Left hindlimb (tissue), 1 donor: ENCODE measurements around the gene MRC2.

Experiments used
- DNase-seq: peaks from one replicate; pipeline ENCODE4 v3.0.0-alpha.2; 2018

MRC2 gene

DNA sequence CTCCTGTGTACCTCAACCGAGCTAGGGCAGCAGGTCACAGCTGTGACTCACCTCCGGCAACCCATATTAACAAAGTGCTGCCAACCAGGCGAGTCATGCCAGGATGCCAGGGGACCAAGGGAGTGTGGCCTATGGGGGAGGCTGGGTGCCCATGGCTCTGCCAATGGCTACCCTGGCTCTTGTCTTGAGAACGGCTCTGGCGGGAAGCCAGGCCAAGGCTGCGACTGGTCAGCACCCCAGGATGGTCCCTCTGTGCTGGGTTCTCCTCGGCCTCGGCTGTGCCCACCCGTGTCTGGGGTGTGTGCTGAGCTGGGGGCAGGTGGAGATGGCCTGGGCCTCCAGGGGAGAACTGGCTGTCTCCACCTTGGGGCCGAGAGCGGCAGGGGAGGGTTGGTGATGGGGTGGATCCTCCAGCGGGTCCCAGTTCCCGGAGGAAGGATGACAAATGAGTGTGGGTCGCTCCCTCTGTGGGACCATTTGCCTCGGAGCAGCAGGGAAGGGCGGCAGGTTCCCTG lies 75.8 kb downstream of the MRC2 start:
- no peak for DNase-seq

DNA sequence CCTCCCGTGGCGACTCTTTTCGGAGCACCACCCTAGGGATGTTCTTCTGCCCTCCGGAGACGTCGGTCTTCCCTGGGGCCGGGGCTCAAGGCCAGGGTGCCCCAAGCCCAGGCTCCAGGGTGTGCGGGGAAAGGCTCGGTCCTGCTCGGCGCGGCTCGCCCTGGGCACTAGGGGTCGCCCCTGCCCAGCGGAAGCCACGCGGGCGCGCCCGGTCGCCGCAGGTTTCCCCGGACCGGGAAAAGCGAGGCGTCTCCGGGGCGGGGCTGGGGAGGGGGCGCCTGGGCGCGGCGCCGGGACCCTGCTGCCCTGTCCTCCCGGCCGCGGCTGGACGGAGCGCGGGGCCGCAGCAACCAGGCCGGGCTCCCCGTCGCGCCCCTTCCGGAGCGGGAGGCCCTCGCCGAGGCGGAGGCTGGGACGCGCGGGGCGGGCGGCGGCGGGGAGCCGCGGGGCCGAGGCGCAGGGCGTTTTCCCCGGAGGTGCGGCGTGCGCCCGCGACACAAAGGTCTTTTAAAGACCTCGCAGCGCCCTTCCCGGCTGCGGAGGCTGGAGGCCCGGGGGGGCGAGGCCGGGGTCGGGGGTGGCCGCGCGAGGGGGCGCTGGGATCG lies 76.4 kb downstream of the MRC2 start:
- DNase-seq: peak; percentile 86

DNA sequence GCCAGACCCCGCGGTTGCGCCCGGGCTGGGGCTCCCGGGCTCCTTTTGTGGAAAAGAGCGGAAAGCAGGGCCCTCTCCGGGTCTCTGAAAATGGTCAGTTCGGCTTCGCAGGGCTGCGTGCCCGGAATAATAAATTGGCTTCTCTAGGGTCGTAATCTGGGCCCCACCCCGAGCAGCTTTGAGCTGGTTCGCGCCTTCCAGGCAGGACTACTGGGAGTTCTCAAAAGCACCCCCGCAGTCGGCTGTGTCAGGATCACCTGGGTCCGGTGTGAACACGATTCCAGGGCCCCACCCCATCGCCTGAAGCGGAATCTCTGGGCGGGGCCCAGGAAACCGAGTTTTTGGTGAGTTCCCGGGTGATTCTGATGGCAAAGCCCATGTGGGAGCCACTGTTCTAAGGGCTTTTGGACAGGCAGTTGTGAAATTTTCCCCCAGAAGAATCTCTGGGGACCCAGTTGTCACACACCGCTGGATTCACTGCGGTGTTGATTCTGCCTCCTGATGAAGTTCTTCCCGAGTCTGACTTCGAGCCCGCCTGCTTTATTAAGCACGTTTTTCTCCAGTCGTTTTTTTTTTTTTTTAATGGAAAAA lies 77.0 kb downstream of the MRC2 start:
- no peak for DNase-seq

DNA sequence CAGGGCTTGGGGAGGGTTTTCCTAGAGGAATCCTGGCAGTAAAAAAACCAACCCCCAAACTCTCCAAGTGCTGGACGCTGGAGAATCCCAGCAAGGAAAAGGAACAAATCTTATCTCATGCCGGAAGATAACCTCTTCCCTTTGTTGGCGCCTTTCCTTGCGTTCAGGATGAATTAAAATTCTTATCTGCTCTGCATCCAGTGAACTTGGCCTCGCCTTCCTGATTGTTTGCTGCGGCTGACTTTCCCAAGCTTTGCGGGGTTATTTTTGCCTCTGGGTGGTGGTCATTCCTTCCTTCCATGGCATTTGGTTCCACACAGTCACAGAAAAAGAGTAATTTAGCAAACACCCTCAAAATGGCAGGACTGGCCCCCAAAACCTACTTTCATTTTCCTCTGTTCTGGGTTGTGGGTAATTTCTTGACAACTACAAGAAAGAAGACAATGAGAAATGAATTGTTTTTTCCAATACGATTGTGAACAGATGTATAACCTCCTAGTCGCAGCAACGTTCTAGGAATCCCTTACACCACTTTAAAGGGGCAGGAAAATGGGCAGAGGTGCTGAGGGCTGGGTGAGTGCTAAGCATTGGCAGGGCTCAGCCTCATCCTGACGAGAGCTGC lies 77.8 kb downstream of the MRC2 start:
- no peak for DNase-seq

DNA sequence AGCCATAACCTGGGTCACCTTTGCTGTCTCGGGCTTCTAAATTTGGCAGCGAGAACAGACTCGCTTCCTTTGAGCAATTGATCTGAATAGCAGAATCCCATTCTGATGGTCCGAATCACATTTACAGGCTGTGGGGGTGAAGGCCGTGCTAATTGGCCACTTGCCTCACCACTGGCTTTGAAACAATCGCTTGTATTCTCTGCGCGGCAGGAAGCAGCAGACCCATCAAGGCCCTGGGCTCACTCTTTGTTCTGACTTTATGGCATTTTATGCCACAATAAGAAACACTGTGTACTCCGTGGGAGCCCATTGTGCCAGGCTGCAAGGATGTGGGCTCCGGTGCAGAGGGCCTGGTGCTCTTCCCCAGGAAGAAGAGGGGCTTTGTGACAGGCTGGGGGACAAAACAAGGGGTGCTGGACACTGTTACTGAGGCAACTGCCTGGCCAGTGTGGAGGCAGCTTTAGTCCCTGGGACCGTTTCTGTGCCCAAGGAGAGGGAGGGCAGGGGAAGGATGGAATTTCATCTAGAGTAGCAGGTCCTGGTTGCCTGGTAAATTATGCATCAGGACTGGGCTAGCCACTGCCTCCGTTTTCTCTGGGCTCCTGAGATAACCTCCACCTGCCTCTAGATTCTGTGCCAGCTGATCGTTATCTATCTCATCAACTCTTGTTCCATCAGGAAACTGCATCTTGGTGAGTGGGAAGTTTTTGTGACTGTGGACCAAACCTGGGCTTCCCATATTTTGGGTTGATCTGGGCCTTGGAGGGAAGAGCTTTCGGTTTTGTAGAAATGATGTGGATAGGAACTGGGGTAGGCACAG lies 78.5 kb downstream of the MRC2 start:
- DNase-seq: no peak

DNA sequence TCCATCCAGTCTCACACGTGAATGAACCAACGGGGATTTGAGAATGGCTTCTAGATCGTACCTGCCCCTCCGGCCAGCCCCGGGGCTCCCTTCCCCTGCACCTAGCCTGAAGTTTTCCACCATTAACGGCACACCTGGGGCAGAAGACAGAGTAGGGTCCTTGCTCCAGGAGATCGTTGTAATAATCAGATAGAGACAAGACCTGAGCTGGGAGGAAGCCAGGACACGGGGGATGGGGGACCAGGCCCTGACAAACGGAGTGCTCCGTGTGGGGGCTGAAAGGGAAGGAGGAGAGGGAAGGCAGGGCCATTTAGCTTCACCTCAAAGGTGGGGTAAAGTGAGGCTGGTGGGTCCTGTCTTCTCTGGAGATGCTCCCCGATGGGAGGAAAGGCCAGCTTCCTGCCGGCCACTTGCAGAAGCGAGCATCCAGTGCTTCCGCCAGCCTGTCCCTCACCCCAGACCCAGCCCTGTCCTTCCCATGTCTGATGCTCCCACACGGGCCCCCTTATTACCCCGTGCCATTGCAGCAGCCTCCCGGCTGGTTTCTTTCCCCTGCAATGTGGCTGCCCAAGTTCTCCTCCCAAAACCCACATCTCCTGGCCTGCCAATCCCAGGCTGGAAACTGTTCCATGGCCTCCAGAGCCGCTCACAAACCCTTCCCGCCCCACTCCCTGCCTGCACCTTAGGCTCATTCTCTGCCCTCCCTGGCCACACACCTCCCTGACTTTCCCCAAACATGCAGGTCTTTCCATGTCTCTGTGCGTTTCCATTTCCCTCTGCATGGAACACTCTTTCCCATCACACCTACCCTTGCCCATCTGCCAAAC lies 79.3 kb downstream of the MRC2 start:
- no peak for DNase-seq

DNA sequence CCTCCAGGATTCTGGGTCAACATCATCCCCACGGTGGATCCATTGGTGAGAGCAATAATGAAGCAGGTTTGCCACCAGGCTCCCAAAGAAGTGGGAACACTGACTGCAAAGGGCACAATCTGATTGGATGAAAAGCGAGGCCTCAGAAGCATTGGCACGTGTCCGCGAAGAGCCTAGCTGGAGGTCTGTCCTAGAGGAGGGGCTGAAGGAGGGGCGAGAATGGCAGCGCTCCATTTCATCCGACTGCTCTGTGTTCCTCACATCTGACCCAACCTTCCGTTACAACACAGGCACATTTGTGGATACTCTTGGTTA lies 79.9 kb downstream of the MRC2 start:
- no peak for DNase-seq

DNA sequence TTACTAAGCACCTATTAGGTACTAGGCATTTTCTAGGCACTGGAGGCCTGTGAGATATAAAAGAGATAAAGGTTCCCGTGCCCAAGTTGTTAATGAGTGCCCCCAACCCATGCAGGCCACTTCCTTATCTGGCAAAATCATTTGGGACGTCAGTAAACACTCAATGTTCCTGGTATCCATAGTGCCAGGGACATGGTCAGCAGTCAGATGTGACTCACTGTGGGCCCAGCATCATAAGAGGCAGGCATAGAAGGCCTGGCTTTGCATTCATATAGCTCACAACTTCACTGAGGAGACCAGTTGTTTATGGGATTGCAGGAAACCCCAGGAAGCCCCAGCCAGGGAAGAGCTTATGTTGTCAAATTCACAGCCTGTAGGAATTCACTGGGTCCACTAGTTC lies 81.1 kb downstream of the MRC2 start:
- no peak for DNase-seq

DNA sequence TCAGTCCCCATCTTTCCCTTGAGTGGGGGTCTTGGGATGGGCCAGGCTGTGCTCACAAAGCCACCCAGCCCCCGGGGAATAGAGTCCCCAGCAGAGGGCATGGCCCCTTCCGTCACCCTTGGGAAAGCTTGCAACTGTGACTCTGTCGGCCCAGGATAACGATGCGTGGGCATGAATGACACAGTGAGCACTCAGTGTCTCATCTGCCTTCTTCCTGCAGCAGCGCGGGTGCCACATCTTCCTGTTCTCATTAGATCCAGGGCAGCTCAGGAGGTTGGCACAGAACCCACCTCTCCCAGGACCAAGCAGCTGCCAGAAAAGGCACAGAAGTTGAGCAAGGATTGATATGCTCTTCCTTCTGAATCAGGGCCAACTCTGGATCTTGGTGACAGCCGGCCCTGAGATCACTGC lies 84.7 kb downstream of the MRC2 start:
- DNase-seq: no peak

DNA sequence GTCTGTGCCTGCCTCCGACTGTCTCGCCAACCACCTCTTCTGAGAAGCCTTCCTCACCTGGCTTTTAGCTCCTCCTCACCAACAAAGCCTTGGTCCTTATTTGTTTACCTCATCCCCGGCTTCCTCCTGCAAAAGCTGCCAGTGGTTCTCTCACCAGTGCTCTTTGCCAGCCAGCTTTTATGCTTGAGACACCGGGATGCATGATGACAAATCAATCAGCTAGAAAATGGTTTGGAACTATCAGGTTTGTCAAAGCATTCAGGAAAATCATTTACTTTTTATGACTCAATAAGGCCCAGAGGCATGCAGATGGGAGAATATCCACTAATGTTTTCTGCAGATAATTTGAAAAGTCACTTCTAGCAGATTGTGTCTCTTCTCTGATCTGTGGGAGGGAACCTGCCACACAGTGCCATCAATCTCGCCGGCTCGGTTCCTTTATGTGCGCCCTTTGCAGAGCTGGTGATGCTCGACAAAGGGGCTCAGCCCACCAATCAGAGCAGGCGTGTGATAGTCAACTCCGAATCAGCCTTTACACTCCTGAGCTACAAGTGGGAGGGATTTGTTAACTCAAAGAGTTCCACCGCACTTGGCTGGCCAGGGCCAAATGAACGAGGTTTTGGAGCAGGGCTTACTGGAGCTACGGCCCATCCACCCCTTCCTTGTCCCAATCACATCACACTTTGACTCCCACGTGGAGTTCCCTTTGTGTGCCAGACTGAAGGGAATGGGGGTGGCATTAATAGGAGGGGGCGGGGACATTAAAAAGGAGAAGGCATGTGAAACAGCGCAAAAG lies 85.8 kb downstream of the MRC2 start:
- DNase-seq: peak; percentile 78

DNA sequence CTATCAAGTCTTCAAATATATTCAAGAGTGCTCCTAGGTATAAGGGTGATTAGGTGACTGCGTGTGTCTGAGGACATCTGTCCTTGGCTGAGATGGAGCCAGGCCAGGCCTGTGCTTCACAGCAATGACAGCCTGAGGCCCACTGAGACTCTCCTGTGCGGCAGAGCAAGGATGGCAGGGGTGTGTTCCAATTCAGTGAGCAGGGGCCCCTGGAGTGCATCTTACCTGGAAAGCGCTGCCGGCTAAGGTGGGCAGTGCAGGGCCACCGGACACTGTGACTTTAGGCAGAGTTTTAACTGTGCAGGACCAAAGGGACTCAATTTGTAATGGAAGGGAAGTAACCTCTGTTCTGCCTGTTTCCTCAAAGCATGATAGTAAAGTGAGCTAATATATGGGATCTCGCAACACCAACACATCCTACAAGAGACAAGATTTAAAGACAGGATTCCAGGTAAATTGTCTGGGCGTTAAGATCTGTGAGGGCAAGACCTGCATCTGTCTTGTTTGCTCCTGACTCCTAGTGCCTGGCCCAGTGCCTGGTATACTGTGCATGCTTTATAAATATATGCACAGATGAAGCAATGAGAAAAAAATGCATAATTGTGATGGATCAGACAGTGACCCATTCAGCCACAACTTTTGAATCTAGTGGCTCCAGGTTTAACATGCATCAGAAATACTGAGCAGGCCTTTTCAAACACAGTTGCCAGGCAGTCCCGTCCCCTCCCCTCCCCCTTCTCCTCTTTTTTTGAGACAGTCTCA lies 86.7 kb downstream of the MRC2 start:
- no peak for DNase-seq

DNA sequence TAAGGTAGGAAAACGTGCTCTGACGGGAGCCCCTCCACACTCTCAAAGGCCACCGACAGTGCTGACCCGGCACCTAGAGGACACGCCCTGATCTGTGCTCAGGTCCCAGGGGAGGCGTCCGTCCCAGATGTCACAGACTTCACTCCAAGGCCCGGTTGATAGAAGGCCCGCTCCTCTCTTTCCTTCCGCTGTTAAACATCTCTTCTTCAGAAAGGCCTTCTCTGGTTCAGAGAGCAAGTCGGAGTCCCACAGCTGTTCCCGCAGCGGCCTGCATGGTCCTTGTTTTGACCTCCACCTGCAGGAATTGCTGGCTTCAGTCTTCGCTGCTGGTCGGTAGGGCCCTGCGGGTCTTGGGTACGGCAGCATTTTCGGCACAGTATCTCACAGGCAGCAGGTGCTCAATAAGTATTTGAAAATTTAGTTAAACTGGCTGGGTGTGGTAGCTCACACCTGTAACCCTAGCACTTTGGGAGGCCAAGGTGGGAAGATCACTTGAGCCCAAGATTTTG lies 88.5 kb downstream of the MRC2 start:
- DNase-seq: no peak

DNA sequence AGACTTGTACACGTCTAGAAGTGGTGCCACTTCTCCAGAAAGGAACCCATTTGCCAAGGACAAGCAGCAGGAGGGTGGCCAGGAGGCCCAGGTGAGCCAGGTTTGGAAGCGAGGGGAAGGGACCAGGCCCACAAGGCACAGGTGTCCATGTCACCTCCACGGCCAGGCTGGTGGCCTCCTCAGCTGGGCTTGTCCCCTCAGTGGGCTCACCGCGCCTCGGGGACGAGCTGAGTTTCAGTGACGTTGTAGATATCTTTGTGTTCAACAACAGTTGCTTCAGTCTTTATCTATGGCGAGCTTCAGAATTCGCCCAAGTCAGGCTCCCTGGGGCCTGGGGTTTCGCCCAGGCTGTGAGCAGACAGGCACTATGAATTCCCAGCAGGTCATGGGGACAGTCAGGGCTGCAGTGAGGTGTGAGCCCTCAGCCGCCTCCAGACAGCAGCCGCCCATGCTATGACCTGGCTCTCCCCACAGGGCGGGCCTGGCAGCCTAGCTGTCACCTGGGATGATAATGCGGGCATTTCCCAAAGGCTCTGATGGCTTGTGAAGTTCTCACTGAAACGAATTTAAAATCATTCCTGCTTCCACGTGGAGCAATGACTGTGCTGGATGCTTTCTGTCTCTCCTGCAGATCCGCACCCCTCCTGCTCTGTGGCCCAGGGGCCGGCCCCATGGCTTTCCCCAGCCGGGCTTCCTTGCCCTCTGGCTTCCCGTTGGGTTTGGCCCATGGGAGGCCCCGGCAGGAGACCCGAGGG lies 89.5 kb downstream of the MRC2 start:
- no peak for DNase-seq

DNA sequence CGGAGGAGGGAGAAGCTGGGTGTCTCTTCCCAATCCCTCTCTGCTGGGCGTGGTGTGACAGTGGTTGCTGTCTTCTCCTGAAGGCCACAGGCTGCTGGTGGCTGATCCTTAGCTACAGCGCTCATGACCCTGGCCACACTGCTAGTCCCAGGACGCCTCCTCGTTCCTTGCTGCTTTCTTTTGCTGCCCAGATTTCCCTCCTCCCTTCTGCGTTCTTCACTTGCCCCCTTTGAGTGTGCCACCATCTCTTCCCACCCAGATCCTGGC lies 90.1 kb downstream of the MRC2 start:
- no peak for DNase-seq

DNA sequence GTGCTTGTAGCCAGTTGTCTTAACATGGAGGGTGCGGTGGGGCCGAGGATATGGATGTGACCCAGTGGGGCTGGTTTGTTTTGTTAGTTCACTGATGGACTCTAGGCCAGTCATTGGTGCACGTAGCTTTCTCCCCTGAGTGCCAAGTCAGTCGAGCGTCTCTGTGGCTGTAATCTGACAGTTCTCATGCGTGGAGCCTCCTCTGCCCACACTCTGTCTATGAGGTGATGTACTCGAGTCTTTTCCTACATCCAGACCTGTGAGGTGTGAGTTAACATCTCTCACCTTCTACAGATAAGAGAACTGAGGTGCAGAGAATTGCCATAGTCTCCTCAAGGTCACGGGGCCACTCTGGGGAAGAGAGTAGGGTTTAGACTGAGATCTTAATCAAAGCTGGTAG lies 90.4 kb downstream of the MRC2 start:
- no peak for DNase-seq

DNA sequence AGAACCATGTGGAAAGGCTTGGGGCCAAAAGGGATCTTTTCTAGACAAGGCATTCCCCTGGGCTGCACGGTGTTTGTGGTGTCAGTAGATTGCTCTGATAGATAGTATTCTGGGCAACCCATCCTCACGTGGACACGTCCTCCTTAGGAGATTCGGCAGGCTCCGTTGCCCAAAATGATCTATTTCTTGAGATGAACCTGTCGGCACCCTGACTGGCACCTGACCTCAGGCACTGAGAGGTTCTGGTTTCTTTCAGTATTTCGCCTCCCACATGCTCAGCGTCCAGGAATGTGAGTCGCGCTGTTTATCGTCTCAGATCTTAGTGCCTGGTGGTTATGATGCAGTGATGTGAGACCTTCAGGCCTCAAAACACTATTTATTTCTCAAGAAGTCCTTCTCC lies 91.0 kb downstream of the MRC2 start:
- no peak for DNase-seq

DNA sequence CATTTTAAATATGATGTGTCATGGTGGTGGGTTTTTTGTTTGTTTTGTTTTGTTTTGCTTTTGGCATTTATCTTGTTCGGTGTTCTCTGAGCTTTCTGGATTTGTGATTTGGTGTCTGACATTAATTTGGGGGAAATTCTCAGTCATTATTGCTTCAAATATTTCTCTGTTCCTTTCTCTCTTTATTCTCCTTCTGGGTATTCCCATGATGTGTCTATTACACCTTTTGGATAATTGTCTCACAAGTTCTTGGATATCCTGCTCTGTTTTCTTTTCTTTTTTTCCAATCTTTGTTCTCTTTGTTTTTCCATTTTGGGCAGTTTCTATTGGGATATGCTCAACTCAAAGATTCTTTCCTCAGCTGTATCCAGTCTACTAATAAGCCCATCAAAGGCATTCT lies 92.1 kb downstream of the MRC2 start:
- DNase-seq: no peak

DNA sequence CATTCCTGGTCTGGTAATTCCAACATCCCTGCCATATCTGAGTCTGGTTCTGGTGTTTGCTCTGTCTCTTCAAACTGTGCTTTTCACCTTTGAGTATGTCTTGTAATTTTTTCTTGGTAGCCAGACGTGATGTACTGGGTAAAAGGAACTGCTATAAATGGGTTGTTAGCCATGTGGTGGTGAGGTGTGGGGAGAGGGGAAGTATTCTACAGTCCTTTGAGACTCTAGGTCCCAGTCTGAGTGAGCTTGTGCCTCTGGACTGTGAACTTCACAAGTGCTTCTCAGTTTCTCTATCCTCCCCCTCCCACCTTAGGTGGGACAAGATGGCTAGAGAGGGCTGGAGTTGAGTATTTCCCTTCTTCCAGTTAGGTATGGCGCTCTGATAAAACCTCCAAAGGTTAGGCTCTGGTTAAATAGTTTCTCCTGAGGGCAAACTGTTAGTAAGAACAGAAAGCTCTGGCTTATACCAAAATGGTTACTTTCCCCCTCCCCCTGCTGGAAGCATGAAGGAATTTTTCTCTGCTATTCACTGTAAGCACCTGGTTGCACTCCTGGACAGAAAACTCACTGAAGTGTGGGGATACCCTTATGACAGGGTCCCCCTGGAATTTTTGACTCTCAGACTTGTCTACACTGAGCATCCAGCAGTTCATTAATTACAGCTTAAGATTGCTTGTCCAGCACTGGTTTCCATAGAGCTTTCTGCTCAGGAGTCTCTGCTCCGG lies 92.8 kb downstream of the MRC2 start:
- DNase-seq: no peak

DNA sequence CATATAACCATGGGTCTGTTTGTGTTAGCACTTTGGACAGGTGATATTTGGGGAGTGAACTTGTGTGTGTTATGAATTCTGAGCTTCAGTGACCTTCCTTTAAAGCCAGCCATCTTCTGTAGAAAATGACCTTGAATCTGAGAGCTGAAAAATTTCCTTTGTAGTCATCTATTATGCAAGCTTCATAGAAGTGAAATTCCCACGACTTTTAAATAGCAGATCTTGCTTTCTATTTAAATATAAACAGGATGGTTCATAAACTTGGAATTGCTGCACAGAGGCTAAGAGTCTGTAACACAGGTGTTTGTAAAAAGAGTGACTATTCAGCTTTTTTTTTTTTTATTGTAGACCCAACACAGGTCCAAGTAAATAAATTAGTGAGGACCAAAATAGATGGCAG lies 95.2 kb downstream of the MRC2 start:
- no peak for DNase-seq

DNA sequence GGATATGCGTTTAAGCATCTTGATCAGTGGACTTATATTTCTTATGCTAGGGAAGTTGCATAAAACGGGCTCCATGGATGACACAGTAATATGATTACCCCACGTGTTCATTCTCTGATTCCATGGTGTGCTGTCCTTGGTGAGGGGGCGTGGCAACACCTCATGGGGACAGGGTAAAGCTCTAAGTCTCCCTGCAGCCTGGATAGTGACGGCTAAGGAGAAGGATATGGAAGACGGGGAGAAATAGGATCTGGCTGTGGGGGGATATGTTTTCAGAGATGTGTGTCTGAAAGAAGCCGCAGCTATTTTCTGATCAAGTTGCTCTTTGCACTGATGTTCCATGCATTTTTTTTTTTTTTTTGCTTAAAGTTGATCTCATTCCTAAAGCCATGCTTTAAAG lies 96.4 kb downstream of the MRC2 start:
- no peak for DNase-seq
